Umbilical cord (tissue), 2 donors: ENCODE data around the gene RCSD1. TPM values are rescaled to one million over a fixed set of nuclear protein-coding genes. Genes with fewer than 3 reads are reported as not detected.
A peak's percentile ranks its signal among the peaks of the same experiment; 100 is the strongest.
"Not testable (repeated sequence)": the region's sequence is repeated elsewhere in the genome, so short reads cannot be mapped to it uniquely, and the experiment has no call there.

ENCODE experiments used
- DNase-seq: peaks from one replicate; pipeline ENCODE4 v3.0.0-alpha.2; 2015; ENCODE audit warnings: low spot score
- total RNA-seq: library from RNA; depleted of rRNA; stranded (reverse); fragments of >200 nt; gene quantifications from one replicate; pipeline ENCODE4 v1.2.3, GENCODE V29; 2014; ENCODE audit warnings: low replicate concordance; ENCODE audit not compliant: insufficient read depth

RCSD1 gene
- total RNA-seq, 1 donor from 2014 or later = 17.8 TPM

DNA sequence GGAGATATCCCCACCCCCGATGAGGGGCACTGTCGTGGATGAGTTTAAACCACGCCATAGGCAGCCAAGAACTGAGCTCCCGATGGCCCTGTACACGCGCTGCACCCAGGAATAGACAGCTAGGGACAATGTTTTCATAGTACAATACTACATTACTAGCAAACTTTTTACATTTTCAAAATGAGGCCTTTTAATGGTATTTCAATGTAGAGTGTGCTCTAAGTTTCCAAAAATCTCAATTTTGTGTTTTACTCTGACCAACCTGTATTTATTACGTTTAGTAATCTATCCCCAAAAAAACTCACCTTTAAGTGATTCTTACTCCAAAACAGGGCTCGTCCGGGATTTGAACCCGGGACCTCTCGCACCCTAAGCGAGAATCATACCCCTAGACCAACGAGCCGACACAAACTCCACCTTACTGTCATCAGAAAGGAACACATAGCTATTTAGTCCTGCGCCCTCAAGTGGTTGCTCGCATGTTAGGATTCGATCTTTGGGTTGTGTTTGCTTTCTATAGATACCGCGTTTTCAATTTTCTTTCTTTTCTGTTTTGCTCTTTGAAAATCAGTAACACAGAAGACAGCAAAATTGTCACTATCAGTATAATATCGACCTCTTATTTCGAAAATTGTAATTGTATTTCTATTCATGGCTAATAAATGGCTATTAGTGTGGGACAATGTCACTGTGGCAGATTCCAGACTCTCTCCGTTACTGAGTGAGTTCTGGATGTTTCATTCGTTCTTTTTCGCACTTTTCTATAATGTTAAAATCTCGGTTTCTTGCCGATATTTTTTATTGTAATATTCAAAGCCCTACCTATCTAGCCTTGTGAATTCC, 85.3 kb downstream of the RCSD1 start:
- peak; percentile 94 for DNase-seq

DNA sequence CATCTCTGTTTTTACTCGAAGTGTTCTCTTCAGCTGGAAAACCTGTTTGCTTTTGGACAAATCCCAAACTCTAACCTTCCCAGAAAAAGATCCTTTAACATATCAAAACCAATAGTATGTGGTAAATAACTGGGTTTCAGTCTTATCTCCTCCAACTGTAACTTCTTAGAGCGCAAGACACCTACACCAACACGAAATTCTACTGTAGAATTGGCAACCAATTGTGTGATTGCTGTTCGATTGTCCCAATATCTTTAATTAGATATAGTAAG, 85.9 kb downstream of the RCSD1 start:
- peak; percentile 50 for DNase-seq

DNA sequence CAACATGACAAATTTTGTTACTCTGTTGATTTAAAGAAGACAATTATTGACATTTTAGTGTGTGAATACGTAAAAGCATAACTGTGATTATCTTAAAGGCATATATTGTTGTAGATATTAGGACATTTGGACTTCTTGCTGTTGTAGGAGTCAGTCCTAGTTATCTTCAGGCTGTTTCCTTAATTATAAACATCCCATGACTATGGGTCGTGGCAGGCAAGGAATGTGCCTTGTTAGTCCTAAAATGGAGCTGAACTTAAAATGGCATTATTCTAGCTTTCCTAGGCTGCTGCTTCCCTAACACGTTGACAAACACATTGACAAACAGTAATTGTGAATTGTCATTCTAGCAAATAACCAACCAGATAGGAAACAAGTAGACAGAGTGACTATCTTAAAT, 87.3 kb downstream of the RCSD1 start:
- DNase-seq = no peak

DNA sequence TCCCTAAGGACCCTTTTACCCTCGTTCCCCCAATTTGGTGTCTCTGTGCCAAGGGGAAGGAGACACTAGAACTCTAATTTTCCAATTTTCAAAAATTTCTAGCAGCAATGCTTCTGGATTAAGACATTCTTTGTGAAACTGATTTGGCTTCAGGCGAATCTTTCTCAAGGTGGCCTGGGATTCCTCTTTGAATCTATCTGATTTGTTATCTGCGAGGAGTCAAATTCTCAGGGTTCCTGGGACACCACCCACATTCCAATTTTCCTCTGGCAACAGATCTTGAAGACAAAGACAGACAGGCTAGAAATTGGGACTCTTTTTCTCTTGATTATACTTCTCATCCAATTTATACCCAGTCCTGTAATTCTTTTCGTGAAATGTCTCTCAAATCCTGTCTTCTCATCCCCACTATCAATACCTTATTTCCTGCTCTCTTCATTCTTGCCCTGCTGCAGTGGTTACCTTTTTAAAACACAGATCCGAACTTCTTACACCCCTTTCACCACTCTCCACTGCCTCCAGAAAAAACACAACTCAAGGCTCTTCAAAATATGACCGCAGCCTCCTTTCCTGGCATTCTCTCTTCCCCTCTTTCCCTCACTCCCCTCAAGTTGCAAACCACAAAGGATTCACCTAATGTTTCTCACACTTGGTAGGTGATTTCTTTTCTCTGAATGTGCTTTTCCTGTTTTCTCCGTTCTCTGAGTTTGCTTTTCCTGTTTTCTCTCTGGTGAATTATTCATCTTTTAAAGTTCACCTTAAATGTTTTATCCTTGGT, 89.1 kb downstream of the RCSD1 start:
- peak; percentile 37 for DNase-seq

DNA sequence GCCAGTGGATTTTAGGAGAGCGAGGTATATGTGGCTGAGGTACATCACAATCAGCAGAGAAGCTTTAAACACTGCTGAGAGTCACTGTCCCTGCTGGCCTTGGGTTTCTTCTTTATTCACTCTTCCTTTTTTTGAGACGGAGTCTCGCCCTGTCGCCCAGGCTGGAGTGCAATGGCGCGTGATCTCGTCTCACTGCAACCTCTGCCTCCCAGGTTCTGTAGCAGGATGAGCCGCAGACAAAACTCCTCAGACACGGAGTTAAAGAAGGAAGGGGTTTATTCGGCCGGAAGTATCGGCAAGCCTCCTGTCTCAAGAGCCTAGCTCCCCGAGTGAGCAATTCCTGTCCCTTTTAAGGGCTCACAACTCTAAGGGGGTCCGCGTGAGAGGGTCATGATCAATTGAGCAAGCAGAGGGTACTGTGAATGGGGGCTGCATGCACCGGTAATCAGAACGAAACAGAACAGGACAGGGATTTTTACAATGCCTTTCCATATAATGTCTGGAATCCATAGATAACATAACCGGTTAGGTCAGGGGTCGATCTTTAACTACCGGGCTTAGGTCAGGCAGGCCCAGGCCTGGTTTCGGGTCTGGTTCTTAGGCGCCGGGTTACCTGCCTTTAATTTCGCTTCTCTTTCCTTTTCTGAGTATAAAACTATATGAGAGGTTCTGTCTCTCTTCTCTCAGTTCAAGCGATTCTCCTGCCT, 89.8 kb downstream of the RCSD1 start:
- DNase-seq = not testable (repeated sequence)

DNA sequence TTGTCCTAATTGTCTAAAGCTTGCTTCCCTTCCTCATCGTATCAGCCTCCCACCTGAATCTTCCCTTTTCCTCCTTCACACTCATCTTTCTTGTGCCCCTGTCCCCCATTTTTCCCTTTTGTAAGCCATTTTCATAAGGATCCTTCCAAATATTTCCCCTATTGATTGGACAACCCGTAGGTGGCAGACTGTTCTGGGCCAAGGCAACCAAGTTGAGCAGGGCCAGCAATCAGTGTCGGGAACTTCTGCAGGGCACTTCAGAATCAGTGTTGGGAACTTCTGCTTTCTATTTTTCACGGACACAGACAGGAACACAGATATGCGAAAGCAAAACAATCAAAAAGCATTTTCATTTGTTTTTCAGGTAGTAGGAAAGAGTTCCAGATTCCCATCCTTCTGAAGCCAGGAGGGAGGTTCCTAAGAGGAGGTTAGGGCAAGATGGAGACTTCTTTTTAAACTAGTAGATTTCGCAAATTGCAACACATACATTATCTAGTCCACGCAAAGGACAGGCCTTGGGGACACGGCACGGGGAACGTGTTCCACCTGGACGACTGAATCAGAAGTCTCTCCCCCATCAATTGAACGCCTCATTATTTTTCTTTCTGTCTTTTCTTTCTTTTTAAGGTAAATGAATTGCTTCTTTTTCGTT, 91.1 kb downstream of the RCSD1 start:
- peak; percentile 63 for DNase-seq

DNA sequence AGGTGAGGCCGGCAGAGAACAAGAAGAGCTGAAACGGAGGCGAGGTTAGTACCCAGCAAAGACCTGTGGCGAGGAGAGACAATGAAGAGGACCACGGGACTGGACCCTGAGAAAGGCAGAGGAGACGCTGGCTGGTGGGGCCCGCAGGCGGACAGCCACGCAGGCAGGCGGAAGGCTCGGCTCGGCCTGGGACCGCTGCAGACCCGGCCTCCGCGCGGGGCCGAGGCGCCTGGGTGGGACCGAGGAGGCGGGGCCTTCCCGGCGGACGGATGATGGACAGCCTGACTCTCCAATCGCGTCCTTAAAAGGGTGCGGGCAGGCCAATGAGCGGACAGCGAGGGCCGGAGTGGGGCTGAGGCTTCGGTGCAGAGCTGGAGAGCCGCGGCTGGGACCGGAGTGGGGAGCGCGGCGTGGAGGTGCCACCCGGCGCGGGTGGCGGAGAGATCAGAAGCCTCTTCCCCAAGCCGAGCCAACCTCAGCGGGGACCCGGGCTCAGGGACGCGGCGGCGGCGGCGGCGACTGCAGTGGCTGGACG, 91.7 kb downstream of the RCSD1 start, which contains the start of gene MPZL1:
Gene MPZL1, plus strand, starts transcription at position 366 of the 535 bp plus-strand sequence. CDS start 170 bp downstream, outside the sequence.
- DNase-seq = peak; percentile 98

DNA sequence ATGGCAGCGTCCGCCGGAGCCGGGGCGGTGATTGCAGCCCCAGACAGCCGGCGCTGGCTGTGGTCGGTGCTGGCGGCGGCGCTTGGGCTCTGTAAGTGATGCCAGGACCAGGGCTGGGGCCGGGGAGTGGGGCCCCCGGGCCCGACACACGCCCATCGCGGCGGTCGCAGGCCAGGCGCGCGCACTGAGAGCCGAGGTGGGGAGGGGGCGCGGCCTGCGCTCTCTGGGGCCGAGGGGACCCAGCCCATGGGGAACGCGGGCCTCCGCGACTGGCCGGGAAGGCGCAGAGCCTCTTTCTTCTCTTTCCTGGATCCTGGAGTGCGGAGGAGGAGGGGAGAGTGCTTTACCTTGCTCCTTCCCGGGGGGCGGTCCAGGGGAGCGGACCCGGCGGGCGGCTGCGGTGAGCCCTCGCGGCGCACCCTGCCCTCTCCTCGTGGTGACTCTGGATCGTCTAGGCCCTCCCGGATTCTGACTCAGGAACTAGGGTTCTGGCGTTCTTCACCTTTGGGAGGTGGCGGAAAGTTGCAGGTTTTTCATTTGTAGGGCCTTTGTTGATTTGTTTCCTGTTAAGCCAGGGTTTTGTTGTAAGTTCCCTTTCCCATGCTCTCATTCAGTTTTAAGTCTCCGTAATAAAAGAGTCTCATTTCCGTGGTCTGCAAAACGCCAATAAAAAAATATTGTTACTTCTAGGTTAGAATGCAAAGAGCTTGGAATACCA, 92.3 kb downstream of the RCSD1 start:
- DNase-seq = no peak

DNA sequence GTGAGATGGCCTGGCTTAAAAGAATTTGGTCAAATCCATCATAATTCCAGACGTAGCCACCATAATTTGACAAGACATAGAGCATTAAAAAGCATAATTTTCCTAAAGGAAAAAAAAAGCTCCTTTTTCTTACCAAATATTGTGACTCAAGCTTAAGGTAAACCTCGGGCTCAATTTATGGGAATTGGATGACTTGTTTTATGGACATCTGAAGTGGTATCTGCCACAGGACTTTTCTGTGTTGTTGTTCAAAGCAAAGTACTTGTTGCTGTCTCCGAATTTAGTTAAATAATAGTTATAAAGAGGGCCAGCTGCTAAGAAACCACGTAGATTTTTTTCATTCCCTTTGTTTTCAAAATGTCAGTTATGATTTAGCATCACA, 92.8 kb downstream of the RCSD1 start:
- DNase-seq = no peak

DNA sequence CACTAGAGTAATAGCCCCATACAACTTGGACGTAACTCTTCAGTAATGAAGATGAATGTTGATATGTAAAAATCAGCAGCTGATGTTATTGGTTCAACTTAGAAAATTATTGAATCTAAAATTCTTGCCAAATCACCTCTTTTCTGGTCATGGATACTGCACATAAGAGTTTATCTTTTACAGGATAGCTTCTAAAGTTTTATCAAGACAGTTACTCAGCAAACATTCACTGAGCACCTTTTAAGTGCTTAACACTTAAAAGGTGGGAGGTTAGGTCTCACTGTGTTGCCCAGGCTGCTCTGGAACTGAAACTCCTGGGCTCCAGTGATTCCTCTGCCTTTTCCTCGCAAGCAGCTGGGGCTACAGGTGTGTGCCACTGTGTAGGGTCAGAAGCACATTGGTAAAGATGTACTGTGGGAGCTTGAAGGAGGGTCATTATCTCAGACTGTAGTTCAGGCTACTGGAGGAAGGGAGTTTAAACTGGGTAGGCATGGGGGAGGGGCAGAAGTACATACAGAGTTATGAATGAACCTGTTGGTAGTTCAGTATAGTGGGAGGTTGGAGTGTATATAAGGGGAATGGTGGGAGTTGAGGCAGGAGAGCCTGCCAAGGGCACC, 93.8 kb downstream of the RCSD1 start:
- no peak for DNase-seq

DNA sequence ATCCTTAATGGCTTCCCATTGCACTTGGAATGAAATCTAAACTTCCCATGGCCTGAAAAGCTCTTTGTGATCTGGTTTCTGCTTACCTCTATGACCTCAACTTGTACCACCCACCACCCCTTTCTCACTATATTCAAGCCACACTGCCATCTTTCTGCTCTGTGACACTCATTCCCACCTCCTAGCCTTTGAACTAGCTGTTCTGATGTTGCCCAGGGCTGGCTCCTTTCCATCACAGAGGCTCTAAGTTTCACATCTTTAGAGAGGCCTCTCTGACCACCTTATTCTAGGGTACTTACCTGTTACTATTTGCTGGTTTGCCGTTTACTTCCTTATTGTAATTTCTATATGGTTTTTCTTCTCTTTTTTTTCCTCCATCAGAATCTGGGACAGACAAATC, 96.0 kb downstream of the RCSD1 start:
- no peak for DNase-seq

DNA sequence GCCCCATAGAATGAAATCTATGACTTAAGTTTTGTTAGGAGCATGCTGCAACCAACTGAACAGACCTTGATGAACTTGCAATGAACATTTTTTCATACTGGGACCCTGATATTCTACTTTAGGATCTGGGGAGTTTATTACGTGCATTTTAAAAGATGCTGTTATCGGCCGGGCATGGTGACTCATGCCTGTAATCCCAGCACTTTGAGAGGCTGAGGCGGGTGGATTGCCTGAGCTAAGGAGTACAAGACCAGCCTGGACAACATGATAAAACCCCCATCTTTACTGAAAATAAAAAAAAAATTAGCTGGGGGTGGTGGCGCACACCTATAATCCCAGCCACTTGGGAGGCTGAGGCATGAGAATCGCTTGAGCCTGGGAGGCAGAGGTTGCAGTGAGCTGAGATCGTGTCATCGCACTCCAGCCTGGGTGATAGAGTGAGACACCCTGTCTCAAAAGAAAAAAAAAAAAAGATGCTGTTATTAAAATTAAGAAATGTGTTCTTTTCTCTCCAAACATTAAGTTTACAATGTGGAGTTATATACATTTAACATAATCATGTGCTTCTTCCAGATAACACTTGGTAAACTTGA, 98.9 kb downstream of the RCSD1 start:
- peak; percentile 88 for DNase-seq

DNA sequence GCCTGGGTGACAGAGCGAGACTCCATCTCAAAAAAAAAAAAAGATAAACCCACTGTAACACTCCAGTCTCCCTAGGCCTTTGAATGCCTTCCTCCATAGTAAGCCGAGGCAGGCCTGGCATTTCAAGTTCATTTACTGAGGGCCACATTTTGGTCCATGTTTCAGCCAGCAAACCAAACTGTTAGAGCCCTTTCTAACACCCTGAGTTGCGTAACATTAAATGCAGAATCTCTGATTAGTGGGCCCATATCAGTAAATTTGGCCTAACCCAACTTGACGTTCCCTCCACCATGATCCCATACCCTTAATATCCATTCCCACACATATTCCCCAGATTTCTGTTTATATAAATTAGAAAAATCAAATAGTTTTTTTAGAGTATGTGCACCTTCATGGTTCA, 104.2 kb downstream of the RCSD1 start:
- DNase-seq = no peak

DNA sequence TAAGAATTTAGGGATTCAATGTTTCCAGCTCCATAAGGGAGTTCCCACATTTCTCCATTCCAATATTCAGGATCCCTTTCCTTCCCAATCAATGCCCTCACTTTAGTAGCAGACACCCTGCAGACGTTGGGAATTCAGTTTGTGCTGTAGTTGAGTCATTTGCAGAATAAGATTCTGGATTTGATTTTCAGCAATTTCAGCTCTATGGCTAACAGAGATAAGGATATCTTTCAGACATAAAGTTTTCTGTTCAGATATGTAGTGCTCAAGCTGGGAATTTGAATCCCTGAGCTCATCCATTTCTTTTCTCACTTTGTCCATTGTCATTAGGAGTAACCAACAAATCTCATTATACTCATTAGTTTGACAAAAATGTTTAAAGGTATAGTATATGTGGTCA, 104.8 kb downstream of the RCSD1 start:
- no peak for DNase-seq

DNA sequence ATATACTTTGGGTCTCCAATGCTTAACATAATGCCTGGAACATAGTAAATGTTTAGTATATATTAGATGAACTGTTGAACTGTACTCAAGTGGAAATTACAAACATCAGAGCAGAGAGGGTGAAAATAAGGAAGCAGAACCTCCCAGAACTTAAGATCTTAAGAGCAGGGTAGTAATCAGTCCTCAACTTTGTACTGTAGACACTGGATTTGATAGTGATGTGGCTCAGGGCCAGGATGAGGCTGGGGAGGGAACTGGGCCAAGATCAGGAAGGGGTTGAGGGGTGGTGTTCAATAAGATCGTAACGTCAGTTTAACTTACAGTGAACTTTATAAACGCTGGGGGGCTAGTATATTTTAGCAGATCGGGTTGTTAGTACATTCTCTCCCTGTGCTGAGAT, 107.1 kb downstream of the RCSD1 start:
- DNase-seq = no peak

DNA sequence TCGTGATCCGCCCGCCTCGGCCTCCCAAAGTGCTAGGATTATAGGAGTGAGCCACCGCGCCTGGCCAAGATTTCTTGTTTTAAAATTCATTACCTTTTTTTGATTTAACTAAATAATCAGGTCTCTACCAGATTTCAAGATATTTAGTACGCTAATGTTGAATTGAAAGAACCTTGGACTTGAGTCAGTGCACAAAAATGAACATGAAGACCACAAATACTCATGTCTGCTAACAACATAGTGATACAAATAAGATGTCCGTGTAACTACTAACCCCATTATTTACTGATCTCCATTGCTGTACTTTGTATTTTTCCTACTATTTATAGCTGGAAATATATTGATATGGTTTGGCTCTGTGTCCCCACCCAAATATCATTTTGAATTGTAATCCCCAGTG, 108.1 kb downstream of the RCSD1 start:
- DNase-seq = no peak

DNA sequence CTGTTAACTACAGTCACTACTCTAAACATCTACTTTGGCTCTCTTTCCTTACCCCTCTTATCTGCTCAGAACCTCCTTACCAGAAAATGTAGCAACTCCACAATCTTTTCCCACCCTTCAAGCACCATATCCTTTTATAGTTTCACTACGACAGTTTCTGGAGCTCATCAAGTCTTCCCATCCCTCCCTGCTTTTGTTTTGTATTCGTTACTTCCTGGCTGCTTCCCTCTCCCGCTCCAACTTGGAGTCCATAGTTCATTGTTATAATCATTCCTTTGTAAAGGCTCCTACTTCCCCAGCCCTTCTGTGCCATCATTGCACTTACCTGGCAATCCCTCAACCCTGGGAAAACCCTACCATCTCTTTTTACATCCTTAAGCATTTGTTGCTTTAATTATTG, 109.7 kb downstream of the RCSD1 start:
- no peak for DNase-seq

DNA sequence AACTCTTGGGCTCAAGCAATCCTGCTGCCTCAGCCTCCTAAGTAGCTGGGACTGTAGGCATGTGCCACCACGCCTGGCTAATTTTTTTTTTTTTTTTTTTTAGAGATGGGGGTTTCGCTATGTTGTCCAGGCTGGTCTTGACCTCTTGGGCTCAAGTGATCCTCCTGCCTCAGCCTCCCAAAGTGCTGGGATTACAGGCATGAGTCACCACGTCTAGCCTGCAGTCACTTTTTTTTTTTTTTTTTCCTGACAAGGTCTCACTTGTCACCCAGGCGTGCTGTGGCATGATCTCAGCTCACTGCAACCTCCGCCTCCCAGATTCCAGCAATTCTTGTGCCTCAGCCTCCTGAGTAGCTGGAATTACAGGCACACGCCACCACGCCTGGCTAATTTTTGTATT, 111.1 kb downstream of the RCSD1 start:
- not testable (repeated sequence) for DNase-seq

DNA sequence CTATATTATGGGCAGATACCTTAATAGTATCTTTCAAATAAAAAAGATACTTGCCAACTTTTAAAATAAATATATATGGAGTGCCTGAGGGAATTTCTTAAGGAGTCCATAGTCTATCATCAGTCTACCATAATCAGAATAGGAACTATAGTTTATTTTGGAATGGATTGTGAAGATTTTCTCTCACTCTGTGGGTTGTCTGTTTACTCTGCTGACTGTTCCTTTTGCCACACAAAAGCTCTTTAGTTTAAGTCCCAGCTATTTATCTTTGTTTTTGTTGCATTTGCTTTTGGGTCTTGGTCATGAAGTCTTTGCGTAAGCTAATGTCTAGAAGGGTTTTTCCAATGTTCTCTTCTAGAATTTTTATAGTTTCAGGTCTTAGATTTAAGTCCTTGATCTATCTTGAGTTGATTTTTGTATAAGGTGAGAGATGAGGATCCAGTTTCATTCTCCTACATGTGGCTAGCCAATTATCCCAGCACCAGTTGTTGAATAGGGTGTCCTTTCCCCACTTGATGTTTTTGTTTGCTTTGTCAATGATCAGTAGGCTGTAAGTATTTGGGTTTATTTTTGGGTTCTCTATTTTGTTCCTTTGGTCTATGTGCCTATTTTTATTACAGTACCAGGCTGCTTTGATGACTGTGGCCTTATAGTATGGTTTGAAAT, 112.5 kb downstream of the RCSD1 start:
- DNase-seq = not testable (repeated sequence)

DNA sequence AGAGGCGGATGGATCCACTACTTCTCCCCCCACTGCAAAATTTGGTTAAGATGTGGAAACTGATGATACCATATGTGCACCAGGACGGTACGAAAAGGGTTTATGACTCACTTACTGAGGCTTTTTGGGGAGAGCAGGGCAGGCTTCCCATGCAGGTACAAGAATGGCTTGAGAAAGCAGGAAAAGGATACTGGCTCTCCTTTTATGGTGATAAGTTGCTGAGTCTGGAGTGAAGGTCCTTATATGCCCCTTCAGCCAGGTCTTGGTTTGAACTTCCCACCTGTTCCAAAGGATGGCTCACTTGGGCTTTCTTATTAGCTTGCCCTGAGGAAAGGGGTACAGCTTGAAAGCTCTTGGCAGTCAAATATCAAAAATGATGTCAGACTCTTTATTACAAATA, 114.9 kb downstream of the RCSD1 start:
- no peak for DNase-seq
